Neuron (in vitro differentiated cells): ENCODE results near the gene AIPL1.

Experiments used
- H2AFZ ChIP-seq: one replicate; pipeline ENCODE4 v1.6.1; 2013; ENCODE audit warnings: low read depth, mild to moderate bottlenecking, inconsistent platforms, low read length, moderate library complexity
- H3K27me3 ChIP-seq: one replicate; pipeline ENCODE4 v1.6.1; 2013; ENCODE audit warnings: low read length; ENCODE audit not compliant: insufficient read depth
- H3K36me3 ChIP-seq: one replicate; pipeline ENCODE4 v1.6.1; 2013; ENCODE audit warnings: low read length; ENCODE audit not compliant: insufficient read depth
- H3K4me1 ChIP-seq: one replicate; pipeline ENCODE4 v1.6.1; 2013; ENCODE audit warnings: low read length; ENCODE audit not compliant: insufficient read depth
- H3K4me3 ChIP-seq: 2 replicates; pipeline ENCODE4 v1.5.1; 2013; ENCODE audit warnings: mild to moderate bottlenecking, low read length, moderate library complexity
- H3K9me3 ChIP-seq: one replicate; pipeline ENCODE4 v1.6.1; 2013; ENCODE audit warnings: low read length

AIPL1 gene

DNA sequence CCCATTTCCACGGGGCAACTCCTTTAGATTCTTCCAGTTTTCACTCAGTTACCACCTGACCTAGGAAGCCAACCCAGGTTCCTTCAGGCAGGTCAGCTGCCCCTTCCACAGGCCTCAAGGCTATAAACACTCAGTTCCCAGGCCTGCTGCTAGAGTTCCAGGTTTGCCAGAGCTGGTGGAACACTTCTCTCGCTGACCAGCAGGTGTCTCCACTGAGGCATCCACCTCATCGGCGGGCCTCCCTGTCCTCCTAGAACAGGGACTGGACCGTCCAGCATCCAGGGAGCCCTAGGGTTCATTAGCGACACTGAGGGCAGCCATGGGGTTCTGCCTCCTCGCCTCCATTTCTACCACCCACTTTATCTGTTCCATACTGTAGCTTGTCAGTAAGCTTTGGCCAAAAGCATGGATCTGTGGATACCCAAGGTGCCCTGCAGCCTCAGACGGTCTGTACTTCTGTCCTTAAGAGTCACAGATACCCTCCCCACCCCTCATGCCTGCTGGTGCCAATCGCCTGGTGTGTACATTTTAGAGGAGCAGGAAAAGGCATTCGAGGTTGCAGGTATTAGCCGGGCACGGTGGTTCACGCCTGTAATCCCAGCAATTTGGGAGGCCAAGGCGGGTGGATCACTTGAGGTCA lies 38.3 kb upstream of the AIPL1 start:
- no peak overlapping the region for H2AFZ ChIP-seq
- no peaks in the 10 kb centered on the region for H3K36me3 ChIP-seq
- H3K9me3 ChIP-seq, result no peaks in the 10 kb centered on the region
- H3K27me3 ChIP-seq, result no peaks in the 10 kb centered on the region
- peaks cover 6% of the 10 kb centered on the region for H3K4me1 ChIP-seq
- no peak overlapping the region for H3K4me3 ChIP-seq

DNA sequence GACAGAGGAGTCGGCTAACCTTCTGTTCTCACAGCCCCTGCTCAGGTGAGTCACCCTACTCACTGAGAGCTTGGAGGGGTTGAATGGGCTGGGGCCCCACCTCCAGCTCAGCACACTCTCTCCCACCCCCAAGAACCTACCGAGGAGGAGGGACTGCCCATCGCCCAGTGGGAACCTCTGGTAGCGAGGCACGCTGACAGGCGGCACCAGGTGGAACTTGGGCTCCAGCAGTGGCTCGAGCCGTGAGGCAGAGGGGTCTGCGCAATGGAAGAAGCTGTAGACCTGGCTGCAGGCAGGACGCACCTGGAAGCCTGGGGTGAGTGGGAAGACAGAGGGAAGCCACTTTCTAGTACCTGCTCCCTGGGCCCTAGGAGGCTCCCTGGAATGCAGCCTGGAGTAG lies 37.6 kb upstream of the AIPL1 start:
- Histone ChIP-seq H3K9me3 (no peaks in the 10 kb centered on the region), H3K36me3 (no peaks in the 10 kb centered on the region), H3K4me1 (peaks cover 6% of the 10 kb centered on the region), H2AFZ (no peak overlapping the region), H3K4me3 (no peak overlapping the region), H3K27me3 (no peaks in the 10 kb centered on the region)

DNA sequence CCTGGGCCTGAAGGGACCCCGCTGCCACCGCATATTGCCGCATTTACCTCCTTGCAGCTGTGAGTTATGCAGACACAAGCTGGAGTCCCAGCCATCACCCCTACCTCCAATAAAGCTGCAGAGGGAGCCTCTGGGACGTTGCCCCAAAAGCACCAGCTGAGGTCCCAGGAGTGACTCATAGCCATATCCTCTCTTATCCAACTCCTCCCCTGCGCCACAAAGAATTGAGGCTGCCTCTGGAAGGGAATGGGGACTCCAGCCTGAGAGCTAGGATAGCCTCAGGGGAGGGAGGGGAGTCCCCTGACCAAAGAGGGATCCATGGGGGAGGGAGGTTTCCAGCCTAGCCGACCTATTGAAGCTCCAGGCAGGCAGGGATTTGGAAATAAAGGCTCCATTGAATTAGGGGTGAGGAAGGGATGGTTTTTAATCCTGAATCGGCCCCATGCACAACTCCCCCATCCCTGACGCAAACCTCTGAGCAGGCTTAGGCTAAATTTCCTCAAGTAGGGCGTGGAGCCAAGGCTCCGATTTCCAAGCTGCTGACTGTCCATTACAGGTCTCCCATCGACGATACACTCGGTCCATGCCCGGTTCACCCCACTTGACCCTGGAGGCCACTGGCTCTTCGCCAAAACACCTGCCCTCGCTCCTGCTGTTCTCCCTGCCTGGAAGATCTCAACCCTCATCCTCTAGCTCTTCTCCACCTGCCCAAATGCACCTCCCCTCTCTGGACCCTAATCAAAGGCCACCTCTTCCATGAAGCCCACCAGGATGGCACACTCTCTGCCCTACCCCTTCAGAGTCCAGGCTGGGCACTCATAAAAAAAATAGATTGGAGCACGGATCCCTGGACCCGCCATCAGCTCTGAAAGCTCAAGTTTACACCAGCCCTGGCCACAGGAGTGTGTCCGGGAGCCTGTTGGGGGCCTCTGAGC lies 36.9 kb upstream of the AIPL1 start:
- no peaks in the 10 kb centered on the region for H3K9me3 ChIP-seq
- peaks cover 4% of the 10 kb centered on the region for H3K4me1 ChIP-seq
- no peaks in the 10 kb centered on the region for H3K36me3 ChIP-seq
- no peak overlapping the region for H3K4me3 ChIP-seq
- no peaks in the 10 kb centered on the region for H3K27me3 ChIP-seq
- H2AFZ ChIP-seq, result no peak overlapping the region

DNA sequence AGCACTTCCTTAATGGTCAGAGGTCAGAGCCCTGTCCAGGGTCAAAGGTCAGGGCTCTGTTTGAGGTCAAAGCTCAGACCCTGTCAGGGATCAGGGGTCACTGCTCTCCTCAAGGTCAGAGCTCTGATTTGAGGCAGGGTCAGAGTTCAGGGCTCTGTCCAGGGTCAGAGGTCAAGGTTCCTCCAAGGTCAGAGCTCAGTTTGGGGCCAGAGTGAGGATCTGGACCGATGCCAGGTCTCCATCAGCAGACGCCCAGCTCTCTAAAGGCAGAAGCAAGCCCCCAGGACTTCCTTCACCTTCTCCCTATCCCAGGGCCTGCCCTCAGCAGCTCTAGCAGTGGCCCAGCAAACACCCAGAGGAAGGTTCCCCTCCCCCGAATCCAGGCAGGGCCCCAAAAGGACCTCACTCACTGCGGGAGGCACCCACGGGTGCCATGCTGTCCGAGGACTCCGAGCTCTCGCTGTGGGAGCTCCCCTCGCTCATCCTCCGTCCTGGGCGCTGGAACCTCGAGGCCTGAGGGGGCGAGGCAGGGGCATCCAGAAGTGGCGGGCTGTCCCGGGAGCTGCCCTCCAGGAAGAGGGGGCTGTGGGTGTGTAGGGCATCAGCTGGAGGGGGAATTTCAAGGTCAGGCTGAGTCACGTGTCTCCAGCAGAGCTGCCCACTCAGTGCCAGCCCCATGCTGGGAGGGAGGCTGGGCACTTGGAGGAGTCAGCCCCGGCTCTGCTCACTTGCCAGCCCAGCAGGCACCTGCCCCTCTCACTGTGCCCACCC lies 36.0 kb upstream of the AIPL1 start:
- H3K27me3 ChIP-seq, result no peaks in the 10 kb centered on the region
- H3K4me1 ChIP-seq, result no peaks in the 10 kb centered on the region
- no peak overlapping the region for H3K4me3 ChIP-seq
- no peaks in the 10 kb centered on the region for H3K36me3 ChIP-seq
- H2AFZ ChIP-seq, result no peak overlapping the region
- H3K9me3 ChIP-seq, result no peaks in the 10 kb centered on the region

DNA sequence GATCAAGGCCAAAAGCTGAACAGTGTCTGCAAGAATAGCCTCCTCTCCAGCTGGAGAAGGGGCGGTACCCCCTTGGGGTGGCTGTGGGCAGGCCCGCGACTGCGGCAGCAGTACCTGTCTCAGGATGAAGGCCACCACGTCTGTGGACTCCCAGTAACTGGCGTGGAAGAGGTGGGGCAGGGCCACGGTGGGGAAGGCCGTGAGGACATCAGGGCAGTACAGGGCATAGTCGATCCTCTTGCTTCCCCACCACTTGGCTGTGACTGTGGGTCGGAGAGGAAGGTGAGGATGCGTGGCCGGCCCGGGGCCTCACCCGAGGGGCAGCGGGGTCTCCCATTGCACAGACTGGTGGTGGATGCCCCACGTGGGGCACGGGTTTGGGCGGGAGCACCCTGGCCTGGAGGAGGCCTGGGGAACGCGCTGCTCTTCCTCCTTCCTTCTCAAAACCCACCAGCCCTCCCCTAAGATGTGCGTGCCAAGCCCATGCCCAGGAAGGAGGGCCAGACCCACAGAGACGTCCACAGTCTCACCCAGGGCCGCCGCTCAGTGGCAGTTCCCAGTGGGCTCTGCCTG lies 35.3 kb upstream of the AIPL1 start:
- no peaks in the 10 kb centered on the region for H3K4me1 ChIP-seq
- no peak overlapping the region for H3K4me3 ChIP-seq

DNA sequence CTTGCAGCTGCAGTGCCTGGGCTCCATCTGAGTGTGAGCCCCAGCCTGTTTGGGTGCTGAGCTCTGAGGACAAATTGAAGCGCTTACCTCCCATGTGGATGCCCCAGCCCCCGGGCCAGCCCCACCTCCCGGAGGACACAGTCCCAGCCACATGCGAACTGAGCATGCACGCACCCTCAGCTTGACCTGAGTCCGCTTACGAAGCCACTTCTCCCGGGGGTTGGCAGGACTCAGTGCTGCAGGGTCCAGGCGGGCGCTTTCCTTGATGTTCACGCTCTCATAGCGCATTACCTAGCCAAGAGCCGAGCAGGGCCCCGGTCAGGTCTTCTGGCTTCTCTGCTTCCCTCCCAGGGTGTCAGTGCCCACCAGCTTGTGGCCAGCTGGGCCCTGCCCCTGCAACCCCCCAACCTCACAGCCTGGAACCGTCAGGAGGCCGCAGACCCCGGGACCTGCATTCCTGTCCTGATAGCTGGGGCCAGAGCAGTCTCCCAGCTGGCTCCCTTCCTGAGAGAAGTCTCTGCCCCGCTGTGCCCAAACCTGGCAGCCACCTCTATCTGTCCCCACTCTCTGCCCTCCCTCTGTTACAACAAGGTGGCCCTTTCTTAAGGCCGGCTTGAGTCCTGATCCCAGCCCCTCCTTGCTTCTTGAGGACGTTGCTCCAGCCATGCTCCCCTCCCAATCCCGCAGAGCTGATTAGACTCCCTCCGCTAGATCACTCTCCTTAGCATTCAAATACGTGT lies 33.3 kb upstream of the AIPL1 start:
- Histone ChIP-seq H3K27me3 (no peaks in the 10 kb centered on the region), H3K4me1 (no peaks in the 10 kb centered on the region), H2AFZ (no peak overlapping the region), H3K9me3 (no peaks in the 10 kb centered on the region), H3K4me3 (no peak overlapping the region), H3K36me3 (no peaks in the 10 kb centered on the region)

More for the DNA sequence above, 35.3 kb upstream of the AIPL1 start:
- H3K27me3 ChIP-seq, result no peaks in the 10 kb centered on the region
- H3K9me3 ChIP-seq, result no peaks in the 10 kb centered on the region
- H3K36me3 ChIP-seq, result no peaks in the 10 kb centered on the region
- no peak overlapping the region for H2AFZ ChIP-seq

DNA sequence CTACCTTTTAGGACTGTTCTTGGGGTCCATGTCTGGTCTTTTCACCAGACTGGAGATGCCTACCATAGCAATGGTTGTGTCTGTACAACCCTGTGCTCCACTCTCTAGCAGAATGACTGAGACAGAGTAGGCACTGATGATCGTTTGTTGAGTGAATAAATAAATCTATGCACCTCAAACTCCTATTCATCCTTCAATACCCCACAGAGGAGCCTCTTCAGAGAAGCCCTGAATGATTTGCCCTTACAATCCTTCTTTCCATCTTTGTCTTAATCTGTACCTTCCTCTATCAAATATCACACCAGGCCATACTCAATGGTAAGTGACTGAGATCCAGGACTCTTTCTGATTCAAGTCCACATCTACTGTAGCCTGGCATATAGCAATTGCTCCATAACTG lies 32.6 kb upstream of the AIPL1 start:
- Histone ChIP-seq H3K4me1 (no peaks in the 10 kb centered on the region), H3K4me3 (no peak overlapping the region), H3K27me3 (no peaks in the 10 kb centered on the region), H3K36me3 (no peaks in the 10 kb centered on the region), H2AFZ (no peak overlapping the region), H3K9me3 (no peaks in the 10 kb centered on the region)

DNA sequence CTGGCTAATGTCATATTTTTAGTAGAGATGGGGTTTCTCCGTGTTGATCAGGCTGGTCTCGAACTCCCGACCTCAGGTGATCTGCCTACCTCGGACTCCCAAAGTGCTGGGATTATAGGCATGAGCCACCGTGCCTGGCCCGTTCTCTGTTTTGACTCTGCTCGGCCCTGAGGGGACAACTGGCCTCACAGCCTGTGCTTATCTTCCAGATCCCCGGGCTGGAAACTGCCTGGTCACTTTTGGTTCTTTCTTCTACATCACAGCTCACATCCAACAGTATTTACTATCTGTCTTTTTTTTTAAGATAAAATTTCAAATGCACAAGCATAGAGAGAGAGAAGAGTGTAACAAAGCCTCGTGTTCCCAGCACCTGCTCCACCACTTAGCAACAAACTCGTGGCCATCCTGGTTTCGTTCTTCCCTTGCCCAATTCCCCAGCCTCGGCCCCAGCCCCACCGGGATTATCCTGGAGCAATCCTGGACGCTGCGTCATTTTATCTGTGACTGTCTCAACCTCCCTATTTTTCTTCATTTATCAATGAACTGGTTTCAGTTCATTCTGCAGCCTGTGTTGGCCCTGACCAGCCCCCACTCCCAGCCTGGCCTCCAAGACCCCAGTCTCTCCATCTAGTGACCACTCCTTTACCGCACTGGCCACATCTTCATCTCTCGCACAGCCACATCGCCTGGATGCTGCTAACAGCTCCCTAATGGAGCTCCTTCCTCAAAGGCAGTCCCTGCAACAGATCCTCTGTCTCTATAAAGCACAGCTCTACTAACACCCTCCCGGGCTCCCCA lies 30.5 kb upstream of the AIPL1 start:
- H3K36me3 ChIP-seq, result no peaks in the 10 kb centered on the region
- no peaks in the 10 kb centered on the region for H3K27me3 ChIP-seq
- no peaks in the 10 kb centered on the region for H3K9me3 ChIP-seq
- no peak overlapping the region for H3K4me3 ChIP-seq
- no peak overlapping the region for H2AFZ ChIP-seq
- H3K4me1 ChIP-seq, result peaks cover 7% of the 10 kb centered on the region

DNA sequence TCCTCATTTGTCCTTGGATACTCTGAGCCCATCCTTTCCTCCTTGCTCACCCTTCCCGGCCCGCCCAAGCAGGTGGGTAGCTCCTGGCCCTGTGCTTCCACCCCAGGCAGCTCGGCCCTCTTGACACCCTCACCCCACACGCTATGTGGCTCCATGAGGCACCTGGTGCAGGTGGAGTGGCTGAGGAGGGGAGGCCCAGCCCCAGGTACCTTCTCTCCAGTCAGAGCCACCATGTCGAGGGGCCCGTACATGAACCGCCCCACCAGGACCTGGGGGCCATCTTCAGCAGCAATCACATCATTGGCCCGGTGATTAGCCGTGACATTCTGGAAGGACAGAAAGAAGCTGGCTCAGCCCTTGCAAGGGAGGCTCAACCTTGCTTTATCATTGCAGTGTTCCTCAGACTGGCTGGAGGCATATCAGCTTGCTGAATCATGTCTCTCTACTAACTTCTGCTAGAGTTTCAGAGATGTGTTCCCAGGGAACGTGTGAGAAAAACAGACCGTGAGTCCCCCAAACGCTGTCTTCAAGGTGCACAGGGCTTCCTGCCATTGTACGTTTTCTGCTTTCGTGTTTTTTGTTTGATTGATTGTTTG lies 29.6 kb upstream of the AIPL1 start:
- H3K9me3 ChIP-seq, result no peaks in the 10 kb centered on the region
- H3K27me3 ChIP-seq, result no peaks in the 10 kb centered on the region
- H3K4me3 ChIP-seq, result no peak overlapping the region
- peaks cover 7% of the 10 kb centered on the region for H3K4me1 ChIP-seq
- H3K36me3 ChIP-seq, result no peaks in the 10 kb centered on the region
- no peak overlapping the region for H2AFZ ChIP-seq

DNA sequence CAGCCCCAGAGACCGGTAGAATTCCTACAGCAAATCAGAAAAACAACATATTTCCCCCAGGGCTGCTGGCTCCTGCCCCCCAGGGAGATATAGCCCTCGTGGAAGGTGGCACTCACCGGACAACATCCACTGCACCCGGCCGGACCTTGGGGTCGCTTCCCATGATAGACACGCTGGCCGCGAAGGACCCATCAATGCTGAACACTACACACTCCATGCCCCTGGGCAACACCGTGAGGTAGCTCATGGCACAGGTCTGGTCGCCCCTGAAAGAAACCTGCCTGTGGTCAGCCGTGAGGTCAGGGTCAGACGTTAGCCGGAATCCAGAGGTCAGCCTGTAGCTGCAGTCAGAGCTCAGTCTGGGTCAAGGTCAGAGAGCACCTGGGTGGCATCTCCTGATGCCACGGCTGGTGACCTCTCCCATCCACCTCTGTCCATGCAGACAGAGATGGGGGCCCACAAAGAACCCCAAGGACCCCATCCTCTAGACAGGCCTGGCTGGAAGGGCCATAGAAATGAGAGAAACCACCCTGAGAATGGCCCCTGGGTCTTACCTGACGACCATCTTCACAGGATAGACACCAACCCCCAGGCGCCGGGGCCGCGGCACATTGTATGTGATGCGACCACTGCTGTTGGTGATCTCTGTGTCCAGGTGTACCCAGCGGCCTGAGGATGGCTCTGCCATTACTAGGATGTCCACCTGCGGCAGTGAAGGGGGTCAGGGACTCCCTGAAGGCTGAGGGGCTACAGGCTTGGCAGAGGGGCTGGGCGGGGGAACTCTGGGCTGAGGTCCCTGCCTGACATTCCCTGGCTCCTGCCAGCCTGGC lies 28.9 kb upstream of the AIPL1 start:
- H3K4me3 ChIP-seq, result no peak overlapping the region
- H3K4me1 ChIP-seq, result peaks cover 7% of the 10 kb centered on the region
- no peaks in the 10 kb centered on the region for H3K9me3 ChIP-seq
- H3K27me3 ChIP-seq, result no peaks in the 10 kb centered on the region
- no peak overlapping the region for H2AFZ ChIP-seq
- H3K36me3 ChIP-seq, result no peaks in the 10 kb centered on the region

DNA sequence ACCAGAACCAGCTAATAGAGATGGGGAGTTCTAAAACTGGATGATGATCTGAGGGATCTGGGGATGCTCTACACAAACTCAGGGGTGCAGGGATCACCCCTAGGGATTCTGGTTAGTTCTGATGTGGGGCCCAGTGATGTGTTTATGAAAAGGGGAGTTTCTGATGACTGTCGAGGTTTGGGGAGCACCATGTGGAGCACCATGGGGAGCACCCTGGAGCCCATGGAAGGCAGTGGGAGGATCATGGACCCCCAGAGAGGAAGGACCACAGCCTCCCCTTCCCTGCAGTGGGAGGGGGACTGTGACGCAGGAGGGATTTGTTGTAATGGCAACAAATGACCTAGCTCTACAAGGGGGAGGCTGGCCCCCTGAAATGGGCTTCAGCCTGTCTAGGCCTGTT lies 27.8 kb upstream of the AIPL1 start:
- Histone ChIP-seq H3K36me3 (no peaks in the 10 kb centered on the region), H2AFZ (no peak overlapping the region), H3K9me3 (no peaks in the 10 kb centered on the region), H3K27me3 (no peaks in the 10 kb centered on the region), H3K4me3 (no peak overlapping the region), H3K4me1 (peaks cover 7% of the 10 kb centered on the region)
